ENCODE data around the gene POLDIP3.

Gene POLDIP3, protein sequence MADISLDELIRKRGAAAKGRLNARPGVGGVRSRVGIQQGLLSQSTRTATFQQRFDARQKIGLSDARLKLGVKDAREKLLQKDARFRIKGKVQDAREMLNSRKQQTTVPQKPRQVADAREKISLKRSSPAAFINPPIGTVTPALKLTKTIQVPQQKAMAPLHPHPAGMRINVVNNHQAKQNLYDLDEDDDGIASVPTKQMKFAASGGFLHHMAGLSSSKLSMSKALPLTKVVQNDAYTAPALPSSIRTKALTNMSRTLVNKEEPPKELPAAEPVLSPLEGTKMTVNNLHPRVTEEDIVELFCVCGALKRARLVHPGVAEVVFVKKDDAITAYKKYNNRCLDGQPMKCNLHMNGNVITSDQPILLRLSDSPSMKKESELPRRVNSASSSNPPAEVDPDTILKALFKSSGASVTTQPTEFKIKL

DNA sequence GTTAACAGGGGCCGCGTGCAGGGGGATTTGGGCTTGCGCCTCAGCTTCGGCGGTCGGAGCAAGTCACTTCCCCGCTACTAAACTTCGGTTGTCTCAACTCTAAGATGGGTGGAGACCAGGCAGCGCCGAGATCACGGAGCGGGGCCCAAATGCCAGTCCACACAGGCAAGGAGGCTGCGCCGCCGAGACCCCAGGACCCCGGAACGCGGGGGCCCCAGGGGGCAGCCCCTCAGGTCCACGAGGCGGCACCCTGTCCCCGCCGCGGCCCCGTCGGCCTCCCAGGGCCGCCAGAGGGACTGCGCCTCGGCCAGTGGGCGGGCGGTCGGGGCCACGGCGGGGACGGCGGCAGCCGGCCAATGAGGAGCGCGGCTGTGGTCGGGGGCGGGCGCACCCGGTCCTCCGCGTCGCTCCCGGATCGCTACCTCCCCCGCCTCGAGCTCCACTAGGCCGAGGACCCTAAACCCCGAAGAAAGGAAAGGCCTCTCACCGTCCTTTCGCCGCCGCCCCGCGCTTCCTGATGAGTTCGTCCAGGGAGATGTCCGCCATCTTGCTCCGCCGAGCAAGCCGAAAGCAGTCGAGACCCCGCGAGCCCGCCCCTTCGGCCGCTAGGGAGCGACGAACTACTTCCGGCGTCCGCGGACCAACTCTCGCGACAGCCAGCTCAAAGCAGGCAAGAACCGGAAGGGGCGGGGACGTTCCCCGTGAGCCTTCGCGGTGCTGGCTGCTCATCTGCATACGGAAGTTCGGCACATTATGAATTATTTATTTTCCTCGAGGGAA is at the start of gene POLDIP3:
Gene POLDIP3, minus strand, starts transcription at position 572 of the 780 bp plus-strand sequence. Its CDS starts 26 bp downstream, at position 546.
- no peaks in the 10 kb centered on the region for H3K9me3 ChIP-seq (ENCODE audit: control insufficient read depth, insufficient read depth, low read length)
- H3K9ac ChIP-seq (ENCODE audit: low read depth, low read length), result peak within 1 kb of the TSS; percentile 93
- peaks cover 22% of the 10 kb centered on the region; the same call in 1 of the 2 replicates for H3K4me1 ChIP-seq (ENCODE audit: insufficient read depth, low read length)
- H3K36me3 ChIP-seq (ENCODE audit: insufficient read depth, low read length), result 0 out of 2 replicates have a peak, but pooled peaks cover 3% of the 10 kb centered on the region

DNA sequence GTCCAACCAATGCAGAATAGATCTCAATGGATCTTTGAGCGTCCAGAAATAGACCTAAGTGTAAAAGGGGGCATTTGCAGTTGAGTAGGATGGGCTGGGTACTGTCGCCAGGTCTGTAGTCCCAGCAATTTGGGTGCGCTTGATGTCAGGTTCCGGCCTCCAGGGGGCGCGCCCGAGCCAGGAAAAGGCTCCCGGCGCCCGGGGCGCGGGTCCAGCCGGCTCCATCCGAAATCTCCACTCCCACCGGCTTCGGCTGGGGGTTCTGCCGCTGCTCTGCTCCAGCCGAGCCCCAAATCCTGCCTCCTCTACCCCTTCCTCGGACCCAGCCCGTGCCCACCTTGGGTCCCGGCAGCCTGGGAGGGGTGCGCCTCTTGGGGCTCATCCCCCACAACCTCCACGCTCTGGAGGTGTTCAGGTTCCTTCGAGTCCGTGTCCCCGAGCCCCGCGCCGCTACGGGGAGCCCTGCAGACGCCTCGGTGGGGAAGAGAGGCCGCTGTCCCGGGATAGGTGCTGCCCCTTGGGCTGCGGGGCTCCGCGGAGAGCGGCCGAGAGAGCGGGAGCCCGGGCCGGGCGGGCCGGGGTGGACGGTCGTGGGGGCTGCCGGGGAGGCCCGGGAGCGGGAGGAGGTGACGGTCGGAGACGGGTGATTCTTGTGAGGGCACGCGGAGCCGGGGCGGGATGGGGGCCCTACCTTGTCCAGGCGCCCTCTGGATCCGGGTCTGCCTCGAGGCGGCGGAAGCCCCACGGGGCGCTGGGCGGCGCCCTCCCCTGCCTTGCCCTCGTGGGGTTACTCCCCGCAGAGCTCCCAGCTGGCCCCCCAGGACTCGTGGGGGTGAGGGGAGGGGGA is 47.5 kb upstream of the POLDIP3 start:
- Histone ChIP-seq H3K9me3 (ENCODE audit: control insufficient read depth, insufficient read depth, low read length) (no peaks in the 10 kb centered on the region), H3K36me3 (ENCODE audit: insufficient read depth, low read length) (no peaks in the 10 kb centered on the region), H3K9ac (ENCODE audit: low read depth, low read length) (peak overlapping the region; percentile 69), H3K4me1 (ENCODE audit: insufficient read depth, low read length) (no peaks in the 10 kb centered on the region; the same call in 1 of the 2 replicates)

- H3K9ac ChIP-seq (ENCODE audit: low read depth, low read length), result no peak overlapping the region
- H3K36me3 ChIP-seq (ENCODE audit: insufficient read depth, low read length), result no peaks in the 10 kb centered on the region
- no peaks in the 10 kb centered on the region; the same call in 1 of the 2 replicates for H3K4me1 ChIP-seq (ENCODE audit: insufficient read depth, low read length)
- no peaks in the 10 kb centered on the region for H3K9me3 ChIP-seq (ENCODE audit: control insufficient read depth, insufficient read depth, low read length)
Observed at GRCh38 chr22:42656578-42656977, 41.9 kb upstream of the POLDIP3 start.

- Histone ChIP-seq H3K4me1 (ENCODE audit: insufficient read depth, low read length) (no peaks in the 10 kb centered on the region; the same call in 1 of the 2 replicates), H3K9ac (ENCODE audit: low read depth, low read length) (no peak overlapping the region), H3K36me3 (ENCODE audit: insufficient read depth, low read length) (no peaks in the 10 kb centered on the region), H3K9me3 (ENCODE audit: control insufficient read depth, insufficient read depth, low read length) (no peaks in the 10 kb centered on the region)
Observed at GRCh38 chr22:42655693-42656092, 41.0 kb upstream of the POLDIP3 start.

DNA sequence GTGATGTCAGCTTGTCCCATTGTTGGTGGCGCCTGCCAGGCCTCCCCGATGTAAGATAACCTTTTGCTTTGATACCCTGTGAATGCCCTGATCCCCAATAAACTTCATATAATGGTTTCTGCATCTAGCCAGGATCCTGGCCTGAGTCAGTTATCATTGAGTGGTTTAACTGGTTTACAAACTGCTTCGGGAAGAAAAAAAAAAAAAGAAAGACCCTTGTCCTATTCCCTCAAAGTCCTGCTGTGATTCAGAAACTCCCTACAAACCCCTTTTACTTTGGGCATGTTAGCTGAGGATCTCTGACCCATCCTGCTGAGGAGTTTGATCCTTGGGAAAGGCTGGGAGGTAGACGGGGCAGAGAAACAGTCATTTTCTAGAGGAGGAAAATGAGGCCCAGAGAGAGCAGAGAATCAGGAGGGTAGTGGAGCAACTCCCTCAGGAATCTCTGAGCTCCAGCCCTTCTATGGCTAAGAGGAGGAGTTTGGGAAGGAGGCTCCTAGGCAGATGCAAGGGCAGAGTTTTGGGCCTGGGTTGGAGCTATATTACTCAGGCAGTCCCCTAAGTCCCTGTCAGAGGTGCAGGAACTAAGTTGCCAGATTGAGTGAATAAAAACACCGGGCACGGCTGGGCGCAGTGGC is 39.9 kb upstream of the POLDIP3 start:
- Histone ChIP-seq H3K4me1 (ENCODE audit: insufficient read depth, low read length) (no peaks in the 10 kb centered on the region; the same call in 1 of the 2 replicates), H3K9me3 (ENCODE audit: control insufficient read depth, insufficient read depth, low read length) (no peaks in the 10 kb centered on the region), H3K9ac (ENCODE audit: low read depth, low read length) (no peak overlapping the region), H3K36me3 (ENCODE audit: insufficient read depth, low read length) (no peaks in the 10 kb centered on the region)

DNA sequence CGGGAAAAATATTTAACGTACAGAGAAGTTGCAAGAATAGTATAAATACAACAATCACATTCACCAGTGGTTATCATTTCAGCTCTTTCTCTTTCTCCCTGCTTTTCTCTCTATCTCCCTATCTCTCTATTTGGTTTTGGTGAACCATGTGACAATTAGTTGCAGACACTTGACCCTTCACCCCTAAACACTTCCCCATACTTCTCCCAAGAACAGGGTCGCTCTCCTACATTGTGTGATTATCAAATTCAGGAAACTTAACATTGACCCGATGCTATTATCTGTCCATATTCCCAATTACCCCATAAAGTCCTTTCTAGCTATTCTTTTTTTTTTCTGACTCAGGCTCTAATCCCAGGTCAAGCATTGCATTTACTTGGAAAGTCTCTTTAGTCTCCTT is 39.3 kb upstream of the POLDIP3 start:
- Histone ChIP-seq H3K9ac (ENCODE audit: low read depth, low read length) (no peak overlapping the region), H3K36me3 (ENCODE audit: insufficient read depth, low read length) (no peaks in the 10 kb centered on the region), H3K4me1 (ENCODE audit: insufficient read depth, low read length) (no peaks in the 10 kb centered on the region; the same call in 1 of the 2 replicates), H3K9me3 (ENCODE audit: control insufficient read depth, insufficient read depth, low read length) (no peaks in the 10 kb centered on the region)

DNA sequence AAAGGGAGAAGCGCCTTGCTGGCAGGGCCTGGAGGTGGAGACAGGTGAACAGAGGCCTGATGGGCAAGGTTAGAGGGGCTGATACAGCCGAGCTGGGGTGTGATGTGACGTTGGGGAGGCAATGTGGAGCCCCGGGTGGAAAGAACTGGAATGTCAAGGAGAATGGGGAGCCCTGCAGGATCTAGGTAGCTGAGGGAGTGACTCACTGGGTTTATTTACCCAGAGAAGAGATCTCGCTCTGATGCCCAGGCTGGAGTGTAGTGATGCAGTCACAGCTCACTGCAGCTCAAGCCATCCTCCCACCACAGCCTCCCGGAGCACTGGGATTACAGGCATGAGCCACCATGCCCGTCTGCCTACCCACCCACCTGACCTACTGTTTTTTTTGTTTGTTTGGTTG is 36.5 kb upstream of the POLDIP3 start:
- no peaks in the 10 kb centered on the region for H3K36me3 ChIP-seq (ENCODE audit: insufficient read depth, low read length)
- no peaks in the 10 kb centered on the region for H3K9me3 ChIP-seq (ENCODE audit: control insufficient read depth, insufficient read depth, low read length)
- peaks cover 3% of the 10 kb centered on the region; the same call in 1 of the 2 replicates for H3K4me1 ChIP-seq (ENCODE audit: insufficient read depth, low read length)
- no peak overlapping the region for H3K9ac ChIP-seq (ENCODE audit: low read depth, low read length)

GRCh38 chr22:42649246-42650099 is 34.8 kb upstream of the POLDIP3 start, which contains the start of gene CYB5R3:
Gene CYB5R3 (minus strand): TSS chr22:42649392. CDS start chr22:42649315, 77 bp downstream.
- Histone ChIP-seq H3K9ac (ENCODE audit: low read depth, low read length) (peak within 1 kb of the TSS; percentile 94), H3K4me1 (ENCODE audit: insufficient read depth, low read length) (peaks cover 14% of the 10 kb centered on the region), H3K36me3 (ENCODE audit: insufficient read depth, low read length) (no peaks in the 10 kb centered on the region), H3K9me3 (ENCODE audit: control insufficient read depth, insufficient read depth, low read length) (no peaks in the 10 kb centered on the region)

DNA sequence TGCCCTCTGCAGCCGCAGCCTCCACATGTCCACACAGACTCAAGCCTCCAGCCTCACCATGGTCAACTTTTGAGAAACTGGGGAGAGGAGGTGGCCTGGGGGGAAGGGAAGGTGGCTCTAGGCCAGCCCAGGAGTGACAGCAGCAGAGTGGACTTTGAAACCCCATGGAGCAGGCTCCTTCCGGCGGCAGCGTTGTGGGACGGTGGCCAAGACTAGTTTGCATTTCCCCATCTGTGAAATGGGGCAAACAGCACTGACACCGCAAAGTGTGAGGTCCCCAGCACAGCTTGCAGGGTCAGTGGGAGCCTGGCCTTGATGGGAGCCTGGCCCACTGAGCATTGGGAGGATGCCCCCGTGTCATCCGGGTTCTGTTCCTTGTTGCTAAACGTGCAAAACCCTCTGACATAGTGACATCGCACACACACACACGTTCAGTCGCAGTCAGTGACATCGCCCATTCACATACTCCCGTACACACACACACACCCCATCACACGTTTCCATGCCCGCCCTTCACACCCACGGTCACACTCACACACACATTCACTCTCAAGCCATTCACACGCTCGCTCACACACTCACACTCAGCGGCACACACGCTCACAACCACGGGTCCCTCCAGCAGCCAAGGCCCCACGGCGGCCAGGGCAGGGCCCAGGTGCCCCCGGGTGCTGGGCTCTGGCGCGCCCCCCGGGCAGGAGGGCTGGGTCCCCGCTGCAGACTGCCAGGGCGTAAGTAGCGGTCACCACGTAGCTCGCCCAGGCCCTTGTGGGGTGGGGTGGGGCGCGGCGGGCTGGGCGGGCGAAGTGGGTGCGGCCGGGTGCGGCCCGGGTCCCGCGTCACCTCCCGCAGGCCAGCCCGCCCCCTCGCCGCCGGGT is 33.9 kb upstream of the POLDIP3 start:
- Histone ChIP-seq H3K9ac (ENCODE audit: low read depth, low read length) (peak overlapping the region; percentile 94), H3K9me3 (ENCODE audit: control insufficient read depth, insufficient read depth, low read length) (no peaks in the 10 kb centered on the region), H3K36me3 (ENCODE audit: insufficient read depth, low read length) (no peaks in the 10 kb centered on the region), H3K4me1 (ENCODE audit: insufficient read depth, low read length) (peaks cover 19% of the 10 kb centered on the region)

- H3K9ac ChIP-seq (ENCODE audit: low read depth, low read length), result no peak overlapping the region; the same call in 1 of the 2 replicates
- no peaks in the 10 kb centered on the region for H3K36me3 ChIP-seq (ENCODE audit: insufficient read depth, low read length)
- H3K9me3 ChIP-seq (ENCODE audit: control insufficient read depth, insufficient read depth, low read length), result no peaks in the 10 kb centered on the region
- peaks cover 19% of the 10 kb centered on the region for H3K4me1 ChIP-seq (ENCODE audit: insufficient read depth, low read length)
Observed at GRCh38 chr22:42648017-42648367, 33.3 kb upstream of the POLDIP3 start.

GRCh38 chr22:42646569-42647525 is 32.2 kb upstream of the POLDIP3 start:
- H3K4me1 ChIP-seq (ENCODE audit: insufficient read depth, low read length), result peaks cover 19% of the 10 kb centered on the region
- H3K36me3 ChIP-seq (ENCODE audit: insufficient read depth, low read length), result no peaks in the 10 kb centered on the region
- no peak overlapping the region for H3K9ac ChIP-seq (ENCODE audit: low read depth, low read length)
- H3K9me3 ChIP-seq (ENCODE audit: control insufficient read depth, insufficient read depth, low read length), result no peaks in the 10 kb centered on the region

Measured in ES-I3 (cell line).